GM23338 (cell line): ENCODE results near the gene FAF2. TPM values are rescaled to one million over a fixed set of nuclear protein-coding genes. Genes with fewer than 3 reads are reported as not detected.

Experiments
- ATAC-seq: fragments of 200-7000 bp; cut with Tn5 transposase; 3 replicates; pipeline ENCODE4 v1.9.1; 2020
- DNase-seq: peaks from one replicate; pipeline ENCODE4 v3.0.0-alpha.2; 2015; ENCODE audit warnings: low spot score
- H2AFZ ChIP-seq: fragments of 200-600 bp; sonication (generic); 2 replicates; pipeline ENCODE4 v1.8.0; 2016; ENCODE audit warnings: antibody characterized with exemption, mild to moderate bottlenecking, moderate library complexity
- H3F3A ChIP-seq: fragments of 200-600 bp; sonication (generic); replicated peaks from 2 replicates; pipeline ENCODE4 v1.8.0; 2017; ENCODE audit warnings: antibody characterized with exemption, mixed run types, low read depth
- H3K27ac ChIP-seq: fragments of 200-600 bp; sonication (generic); 2 replicates; pipeline ENCODE4 v1.6.1; 2016; ENCODE audit warnings: low read depth
- H3K27me3 ChIP-seq: fragments of 200-600 bp; sonication (generic); 2 replicates; pipeline ENCODE4 v1.8.0; 2016; ENCODE audit warnings: mild to moderate bottlenecking, mixed run types, moderate library complexity; ENCODE audit not compliant: insufficient read depth
- H3K36me3 ChIP-seq: fragments of 200-600 bp; sonication (generic); 2 replicates; pipeline ENCODE4 v1.8.0; 2016; ENCODE audit warnings: mild to moderate bottlenecking; ENCODE audit not compliant: insufficient read depth
- H3K4me1 ChIP-seq: fragments of 200-600 bp; sonication (generic); 2 replicates; pipeline ENCODE4 v1.8.0; 2016; ENCODE audit warnings: mild to moderate bottlenecking, moderate library complexity; ENCODE audit not compliant: insufficient read depth
- H3K4me2 ChIP-seq: fragments of 200-600 bp; sonication (generic); 2 replicates; pipeline ENCODE4 v1.7.1; 2017; ENCODE audit warnings: mixed run types
- H3K4me3 ChIP-seq: fragments of 200-600 bp; sonication (generic); 2 replicates; pipeline ENCODE4 v1.6.1; 2016; ENCODE audit warnings: mixed run types
- H3K79me2 ChIP-seq: fragments of 200-600 bp; sonication (generic); replicated peaks from 2 replicates; pipeline ENCODE4 v1.8.0; 2017; ENCODE audit warnings: mild to moderate bottlenecking; ENCODE audit not compliant: insufficient read depth
- H3K9me2 ChIP-seq: fragments of 200-600 bp; sonication (generic); 2 replicates; pipeline ENCODE4 v1.8.0; 2017; ENCODE audit not compliant: insufficient read depth
- H4K20me1 ChIP-seq: fragments of 200-600 bp; sonication (generic); replicated peaks from 2 replicates; pipeline ENCODE4 v1.8.0; 2017; ENCODE audit warnings: mild to moderate bottlenecking; ENCODE audit not compliant: insufficient read depth
- H3K27ac Mint-ChIP-seq: 2 replicates; pipeline ENCODE4 v1.8.0; 2020; ENCODE audit warnings: inconsistent platforms, mild to moderate bottlenecking, moderate library complexity, mixed read lengths
- H3K27me3 Mint-ChIP-seq: 3 replicates; pipeline ENCODE4 v1.8.0; 2022; ENCODE audit warnings: low read depth, mild to moderate bottlenecking, moderate library complexity, mixed read lengths, inconsistent platforms; ENCODE audit not compliant: insufficient read depth, poor library complexity
- H3K36me3 Mint-ChIP-seq: 3 replicates; pipeline ENCODE4 v1.8.0; 2021; ENCODE audit warnings: low read depth, mild to moderate bottlenecking, inconsistent platforms, moderate library complexity, mixed read lengths
- H3K4me1 Mint-ChIP-seq: 3 replicates; pipeline ENCODE4 v1.8.0; 2020; ENCODE audit warnings: mild to moderate bottlenecking, inconsistent platforms, mixed read lengths
- H3K4me3 Mint-ChIP-seq: 3 replicates; pipeline ENCODE4 v1.8.0; 2021; ENCODE audit warnings: moderate library complexity, mild to moderate bottlenecking, inconsistent platforms, mixed read lengths
- H3K9me3 Mint-ChIP-seq: 3 replicates; pipeline ENCODE4 v1.8.0; 2020; ENCODE audit warnings: moderate library complexity, mild to moderate bottlenecking, inconsistent platforms, mixed read lengths
- CREB1 ChIP-seq: fragments of 250-450 bp; sonication (Bioruptor Pico); IDR thresholded peaks from 2 replicates; pipeline ENCODE4 v1.5.0; 2020; ENCODE audit warnings: low read depth, mild to moderate bottlenecking, moderate library complexity
- POLR2AphosphoS5 ChIP-seq: IDR thresholded peaks from 2 replicates; pipeline ENCODE4 v1.6.1; 2016; ENCODE audit warnings: antibody characterized with exemption, low read depth
- polyA plus RNA-seq: library from polyadenylated mRNA; unstranded; fragments of >200 nt; fragmentation: Nextera tagmentation; extraction: Ambion mirVana; gene quantifications from 2 replicates; pipeline ENCODE4 v1.2.1, GENCODE V29; 2016
- total RNA-seq: library from RNA; depleted of rRNA; stranded (reverse); fragments of >200 nt; shearing (Covaris generic); gene quantifications from 2 replicates; pipeline ENCODE4 v1.2.3, GENCODE V29; 2014
- TF ChIP-seq, protein P1 (sequence below): IDR thresholded peaks from one replicate; pipeline ENCODE4 v1.6.1; 2018; ENCODE audit warnings: antibody characterized with exemption; ENCODE audit not compliant: unreplicated experiment
- TF ChIP-seq, protein P2 (sequence below): IDR thresholded peaks from 2 replicates; pipeline ENCODE4 v1.6.1; 2016; ENCODE audit warnings: antibody characterized with exemption
- TF ChIP-seq, protein P3 (sequence below): fragments of 250-450 bp; sonication (Bioruptor Pico); IDR thresholded peaks from 2 replicates; pipeline ENCODE4 v1.5.0; 2020; ENCODE audit warnings: mild to moderate bottlenecking, moderate library complexity

Gene FAF2
- total and polyA plus RNA-seq, 2 experiments from 2014 or later, result 32.8 to 37.6 TPM

DNA sequence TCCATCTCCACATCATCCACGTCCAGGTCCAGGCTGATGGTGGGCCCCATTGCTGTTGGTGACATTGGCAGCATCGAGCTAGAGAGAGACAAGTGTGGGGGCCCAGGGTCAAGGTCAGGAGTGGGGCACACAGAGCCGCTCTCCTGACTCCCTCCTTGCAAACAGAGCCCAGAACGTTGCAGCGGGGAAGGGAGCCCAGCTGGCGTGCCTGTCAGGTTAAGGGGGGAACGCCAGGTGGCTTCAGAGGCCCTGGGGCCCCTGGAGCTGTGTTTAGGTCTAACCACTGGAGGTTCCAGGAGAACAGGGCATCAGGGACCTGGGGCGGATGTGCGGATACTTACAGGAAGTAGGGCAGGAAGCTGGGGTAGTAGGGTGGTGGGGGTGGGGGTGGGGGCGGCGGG, 81.6 kb downstream of the FAF2 start:
- no peak overlapping the region for H3K4me2 ChIP-seq
- H3K4me1 ChIP-seq, result peaks cover 15% of the 10 kb centered on the region
- TF ChIP-seq CREB1 (no peak), POLR2AphosphoS5 (no peak)
- TF ChIP-seq, protein P1, sequence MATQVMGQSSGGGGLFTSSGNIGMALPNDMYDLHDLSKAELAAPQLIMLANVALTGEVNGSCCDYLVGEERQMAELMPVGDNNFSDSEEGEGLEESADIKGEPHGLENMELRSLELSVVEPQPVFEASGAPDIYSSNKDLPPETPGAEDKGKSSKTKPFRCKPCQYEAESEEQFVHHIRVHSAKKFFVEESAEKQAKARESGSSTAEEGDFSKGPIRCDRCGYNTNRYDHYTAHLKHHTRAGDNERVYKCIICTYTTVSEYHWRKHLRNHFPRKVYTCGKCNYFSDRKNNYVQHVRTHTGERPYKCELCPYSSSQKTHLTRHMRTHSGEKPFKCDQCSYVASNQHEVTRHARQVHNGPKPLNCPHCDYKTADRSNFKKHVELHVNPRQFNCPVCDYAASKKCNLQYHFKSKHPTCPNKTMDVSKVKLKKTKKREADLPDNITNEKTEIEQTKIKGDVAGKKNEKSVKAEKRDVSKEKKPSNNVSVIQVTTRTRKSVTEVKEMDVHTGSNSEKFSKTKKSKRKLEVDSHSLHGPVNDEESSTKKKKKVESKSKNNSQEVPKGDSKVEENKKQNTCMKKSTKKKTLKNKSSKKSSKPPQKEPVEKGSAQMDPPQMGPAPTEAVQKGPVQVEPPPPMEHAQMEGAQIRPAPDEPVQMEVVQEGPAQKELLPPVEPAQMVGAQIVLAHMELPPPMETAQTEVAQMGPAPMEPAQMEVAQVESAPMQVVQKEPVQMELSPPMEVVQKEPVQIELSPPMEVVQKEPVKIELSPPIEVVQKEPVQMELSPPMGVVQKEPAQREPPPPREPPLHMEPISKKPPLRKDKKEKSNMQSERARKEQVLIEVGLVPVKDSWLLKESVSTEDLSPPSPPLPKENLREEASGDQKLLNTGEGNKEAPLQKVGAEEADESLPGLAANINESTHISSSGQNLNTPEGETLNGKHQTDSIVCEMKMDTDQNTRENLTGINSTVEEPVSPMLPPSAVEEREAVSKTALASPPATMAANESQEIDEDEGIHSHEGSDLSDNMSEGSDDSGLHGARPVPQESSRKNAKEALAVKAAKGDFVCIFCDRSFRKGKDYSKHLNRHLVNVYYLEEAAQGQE, result no peak
- TF ChIP-seq, protein P2, sequence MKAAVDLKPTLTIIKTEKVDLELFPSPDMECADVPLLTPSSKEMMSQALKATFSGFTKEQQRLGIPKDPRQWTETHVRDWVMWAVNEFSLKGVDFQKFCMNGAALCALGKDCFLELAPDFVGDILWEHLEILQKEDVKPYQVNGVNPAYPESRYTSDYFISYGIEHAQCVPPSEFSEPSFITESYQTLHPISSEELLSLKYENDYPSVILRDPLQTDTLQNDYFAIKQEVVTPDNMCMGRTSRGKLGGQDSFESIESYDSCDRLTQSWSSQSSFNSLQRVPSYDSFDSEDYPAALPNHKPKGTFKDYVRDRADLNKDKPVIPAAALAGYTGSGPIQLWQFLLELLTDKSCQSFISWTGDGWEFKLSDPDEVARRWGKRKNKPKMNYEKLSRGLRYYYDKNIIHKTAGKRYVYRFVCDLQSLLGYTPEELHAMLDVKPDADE, result no peak
- TF ChIP-seq, protein P3, sequence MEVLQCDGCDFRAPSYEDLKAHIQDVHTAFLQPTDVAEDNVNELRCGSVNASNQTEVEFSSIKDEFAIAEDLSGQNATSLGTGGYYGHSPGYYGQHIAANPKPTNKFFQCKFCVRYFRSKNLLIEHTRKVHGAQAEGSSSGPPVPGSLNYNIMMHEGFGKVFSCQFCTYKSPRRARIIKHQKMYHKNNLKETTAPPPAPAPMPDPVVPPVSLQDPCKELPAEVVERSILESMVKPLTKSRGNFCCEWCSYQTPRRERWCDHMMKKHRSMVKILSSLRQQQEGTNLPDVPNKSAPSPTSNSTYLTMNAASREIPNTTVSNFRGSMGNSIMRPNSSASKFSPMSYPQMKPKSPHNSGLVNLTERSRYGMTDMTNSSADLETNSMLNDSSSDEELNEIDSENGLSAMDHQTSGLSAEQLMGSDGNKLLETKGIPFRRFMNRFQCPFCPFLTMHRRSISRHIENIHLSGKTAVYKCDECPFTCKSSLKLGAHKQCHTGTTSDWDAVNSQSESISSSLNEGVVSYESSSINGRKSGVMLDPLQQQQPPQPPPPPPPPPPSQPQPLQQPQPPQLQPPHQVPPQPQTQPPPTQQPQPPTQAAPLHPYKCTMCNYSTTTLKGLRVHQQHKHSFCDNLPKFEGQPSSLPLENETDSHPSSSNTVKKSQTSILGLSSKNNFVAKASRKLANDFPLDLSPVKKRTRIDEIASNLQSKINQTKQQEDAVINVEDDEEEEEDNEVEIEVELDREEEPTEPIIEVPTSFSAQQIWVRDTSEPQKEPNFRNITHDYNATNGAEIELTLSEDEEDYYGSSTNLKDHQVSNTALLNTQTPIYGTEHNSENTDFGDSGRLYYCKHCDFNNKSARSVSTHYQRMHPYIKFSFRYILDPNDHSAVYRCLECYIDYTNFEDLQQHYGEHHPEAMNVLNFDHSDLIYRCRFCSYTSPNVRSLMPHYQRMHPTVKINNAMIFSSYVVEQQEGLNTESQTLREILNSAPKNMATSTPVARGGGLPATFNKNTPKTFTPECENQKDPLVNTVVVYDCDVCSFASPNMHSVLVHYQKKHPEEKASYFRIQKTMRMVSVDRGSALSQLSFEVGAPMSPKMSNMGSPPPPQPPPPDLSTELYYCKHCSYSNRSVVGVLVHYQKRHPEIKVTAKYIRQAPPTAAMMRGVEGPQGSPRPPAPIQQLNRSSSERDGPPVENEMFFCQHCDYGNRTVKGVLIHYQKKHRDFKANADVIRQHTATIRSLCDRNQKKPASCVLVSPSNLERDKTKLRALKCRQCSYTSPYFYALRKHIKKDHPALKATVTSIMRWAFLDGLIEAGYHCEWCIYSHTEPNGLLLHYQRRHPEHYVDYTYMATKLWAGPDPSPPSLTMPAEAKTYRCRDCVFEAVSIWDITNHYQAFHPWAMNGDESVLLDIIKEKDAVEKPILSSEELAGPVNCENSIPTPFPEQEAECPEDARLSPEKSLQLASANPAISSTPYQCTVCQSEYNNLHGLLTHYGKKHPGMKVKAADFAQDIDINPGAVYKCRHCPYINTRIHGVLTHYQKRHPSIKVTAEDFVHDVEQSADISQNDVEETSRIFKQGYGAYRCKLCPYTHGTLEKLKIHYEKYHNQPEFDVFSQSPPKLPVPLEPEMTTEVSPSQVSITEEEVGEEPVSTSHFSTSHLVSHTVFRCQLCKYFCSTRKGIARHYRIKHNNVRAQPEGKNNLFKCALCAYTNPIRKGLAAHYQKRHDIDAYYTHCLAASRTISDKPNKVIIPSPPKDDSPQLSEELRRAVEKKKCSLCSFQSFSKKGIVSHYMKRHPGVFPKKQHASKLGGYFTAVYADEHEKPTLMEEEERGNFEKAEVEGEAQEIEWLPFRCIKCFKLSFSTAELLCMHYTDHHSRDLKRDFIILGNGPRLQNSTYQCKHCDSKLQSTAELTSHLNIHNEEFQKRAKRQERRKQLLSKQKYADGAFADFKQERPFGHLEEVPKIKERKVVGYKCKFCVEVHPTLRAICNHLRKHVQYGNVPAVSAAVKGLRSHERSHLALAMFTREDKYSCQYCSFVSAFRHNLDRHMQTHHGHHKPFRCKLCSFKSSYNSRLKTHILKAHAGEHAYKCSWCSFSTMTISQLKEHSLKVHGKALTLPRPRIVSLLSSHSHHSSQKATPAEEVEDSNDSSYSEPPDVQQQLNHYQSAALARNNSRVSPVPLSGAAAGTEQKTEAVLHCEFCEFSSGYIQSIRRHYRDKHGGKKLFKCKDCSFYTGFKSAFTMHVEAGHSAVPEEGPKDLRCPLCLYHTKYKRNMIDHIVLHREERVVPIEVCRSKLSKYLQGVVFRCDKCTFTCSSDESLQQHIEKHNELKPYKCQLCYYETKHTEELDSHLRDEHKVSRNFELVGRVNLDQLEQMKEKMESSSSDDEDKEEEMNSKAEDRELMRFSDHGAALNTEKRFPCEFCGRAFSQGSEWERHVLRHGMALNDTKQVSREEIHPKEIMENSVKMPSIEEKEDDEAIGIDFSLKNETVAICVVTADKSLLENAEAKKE (CRISPR knock-in tag), result no peak
- peaks cover 12% of the 10 kb centered on the region; the same call in 1 of the 2 replicates for H3F3A ChIP-seq
- H3K36me3 ChIP-seq, result peaks cover 14% of the 10 kb centered on the region; the same call in 1 of the 2 replicates
- H3K9me3 Mint-ChIP-seq, result no peaks in the 10 kb centered on the region
- peaks cover 24% of the 10 kb centered on the region for H4K20me1 ChIP-seq
- no peaks in the 10 kb centered on the region for H3K9me2 ChIP-seq
- no peak for ATAC-seq
- no peak for DNase-seq
- H3K27me3 ChIP-seq, result no peaks in the 10 kb centered on the region
- H2AFZ ChIP-seq, result no peak overlapping the region
- H3K4me3 Mint-ChIP-seq, result no peak overlapping the region
- no peak overlapping the region for H3K27ac ChIP-seq
- no peak overlapping the region for H3K27ac Mint-ChIP-seq
- peaks cover 16% of the 10 kb centered on the region for H3K4me1 Mint-ChIP-seq
- peaks cover 32% of the 10 kb centered on the region for H3K79me2 ChIP-seq
- peaks cover 20% of the 10 kb centered on the region for H3K27me3 Mint-ChIP-seq
- no peak overlapping the region for H3K4me3 ChIP-seq
- peaks cover 54% of the 10 kb centered on the region for H3K36me3 Mint-ChIP-seq
